Retinal pigment epithelial cell (primary cell): ENCODE data around the gene FHOD3.

Experiments
- DNase-seq: peaks from one replicate; pipeline ENCODE4 v3.0.0-alpha.2; 2010; ENCODE audit warnings: low read depth
- H3K4me3 ChIP-seq: 2 replicates; pipeline ENCODE4 v1.5.1; 2011; ENCODE audit warnings: mild to moderate bottlenecking, low read length, control low read depth, moderate library complexity
- CTCF ChIP-seq: conservative IDR thresholded peaks from 2 replicates; pipeline ENCODE4 v1.5.1; 2011; ENCODE audit warnings: low read depth, low read length, control low read depth, inconsistent platforms

FHOD3 gene

GRCh38 chr18:36392979-36393287, 95.4 kb downstream of the FHOD3 start:
- TF ChIP-seq CTCF, result no peak
- DNase-seq, result no peak
- H3K4me3 ChIP-seq, result no peak overlapping the region

GRCh38 chr18:36394486-36394885, 97.0 kb downstream of the FHOD3 start:
- H3K4me3 ChIP-seq, result no peak overlapping the region
- TF ChIP-seq CTCF, result no peak

GRCh38 chr18:36396190-36396589, 98.7 kb downstream of the FHOD3 start:
- no peak for TF ChIP-seq CTCF
- DNase-seq, result no peak
- H3K4me3 ChIP-seq, result no peak overlapping the region

More at GRCh38 chr18:36394486-36394885, 97.0 kb downstream of the FHOD3 start:
- DNase-seq, result no peak

GRCh38 chr18:36397033-36397432, 99.5 kb downstream of the FHOD3 start:
- TF ChIP-seq CTCF, result no peak
- H3K4me3 ChIP-seq, result no peak overlapping the region
- no peak for DNase-seq

- no peak for DNase-seq
- no peak for TF ChIP-seq CTCF
- H3K4me3 ChIP-seq, result no peak overlapping the region
Observed at GRCh38 chr18:36398419-36398818, 100.9 kb downstream of the FHOD3 start.

GRCh38 chr18:36399055-36399454, 101.5 kb downstream of the FHOD3 start:
- DNase-seq, result no peak
- TF ChIP-seq CTCF, result no peak
- no peak overlapping the region for H3K4me3 ChIP-seq

GRCh38 chr18:36401462-36401861, 103.9 kb downstream of the FHOD3 start:
- TF ChIP-seq CTCF, result no peak
- no peak for DNase-seq
- H3K4me3 ChIP-seq, result no peak overlapping the region
